Neural progenitor cell (in vitro differentiated cells): ENCODE measurements around the gene AADAC.

Experiments used
- CTCF ChIP-seq: fragments of 200-600 bp; sonication (generic); IDR thresholded peaks from 2 replicates; pipeline ENCODE4 v1.5.1; 2017; ENCODE audit warnings: antibody characterized with exemption, mild to moderate bottlenecking
- EZH2 ChIP-seq: fragments of 200-600 bp; sonication (generic); IDR thresholded peaks from 2 replicates; pipeline ENCODE4 v1.6.1; 2017; ENCODE audit warnings: antibody characterized with exemption, mild to moderate bottlenecking, moderate library complexity

- no peak for TF ChIP-seq CTCF
- TF ChIP-seq EZH2: no peak
Measured at GRCh38 chr3:151776259-151776740, 37.6 kb upstream of the AADAC start.
